Mammary epithelial cell (primary cell): Measurements from ENCODE around the gene TAF6.

ENCODE experiments used
- CTCF ChIP-seq, 2 donors: IDR thresholded peaks in 1 of 2; conservative IDR thresholded peaks in 1 of 2; 2 replicates each; pipeline ENCODE4 v1.5.1; 2011 to 2012; ENCODE audit warnings: inconsistent platforms in 2 of 2, low read length in 2 of 2, mild to moderate bottlenecking in 2 of 2, control low read depth in 1 of 2, low read depth in 1 of 2; ENCODE audit not compliant: insufficient read depth in 1 of 2; ENCODE audit errors: extremely low read depth in 1 of 2
- EZH2 ChIP-seq: IDR thresholded peaks from 2 replicates; pipeline ENCODE4 v1.6.1; 2012; ENCODE audit warnings: low read length, inconsistent platforms, borderline replicate concordance

GRCh38 chr7:100152404-100152803, 33.2 kb upstream of the TAF6 start:
- TF ChIP-seq CTCF (conservative IDR thresholded peaks at IDR 0.05 in 1 of 2, IDR thresholded peaks at IDR 0.05 in 1 of 2; ENCODE audit: extremely low read depth in 1 of 2, insufficient read depth in 1 of 2, low read depth in 1 of 2, low read length in 2 of 2) (no peak), EZH2 (no peak)
